ENCODE results near the gene CHKA.

DNA sequence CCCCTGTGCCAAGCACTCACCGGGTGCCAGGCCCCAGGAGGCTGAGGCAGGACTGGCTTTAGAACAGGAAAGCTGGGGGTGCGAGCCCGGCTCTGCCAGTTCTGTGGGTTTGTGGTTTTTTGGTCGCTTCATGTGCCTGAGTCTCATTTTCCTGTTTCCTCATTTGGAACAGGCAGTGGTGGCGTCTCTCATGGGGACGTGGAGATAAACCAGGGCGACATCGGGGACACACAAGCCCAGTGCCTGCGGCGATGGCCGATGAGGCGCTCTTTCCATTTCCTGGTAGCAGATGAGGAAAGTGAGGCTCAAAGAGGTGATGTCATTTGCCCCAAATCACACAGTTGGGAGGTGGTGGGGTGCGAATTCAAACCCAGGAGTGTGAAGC, 20.8 kb upstream of the CHKA start:
- TF ChIP-seq POLR2A (IDR thresholded peaks at IDR 0.05; ENCODE audit: low read length) (no peak), GATA1 (IDR thresholded peaks at IDR 0.05; ENCODE audit: low read depth, low read length) (no peak)
